HG02588 (cell line): Measurements from ENCODE around the gene DMTF1.
"Not testable (repeated sequence)": the region's sequence is repeated elsewhere in the genome, so short reads cannot be mapped to it uniquely, and the experiment has no call there.

Experiments
- ATAC-seq: cut with Tn5 transposase; IDR thresholded peaks from one replicate; pipeline ENCODE4 v1.9.1; 2021; ENCODE audit warnings: mild to moderate bottlenecking, moderate library complexity; ENCODE audit not compliant: unreplicated experiment

Gene DMTF1

GRCh38 chr7:87220734-87221215 lies 68.5 kb downstream of the DMTF1 start:
- no peak for ATAC-seq

GRCh38 chr7:87223666-87224065 lies 71.4 kb downstream of the DMTF1 start:
- ATAC-seq, result no peak

- no peak for ATAC-seq
These were observed 73.4 kb downstream of the DMTF1 start for GRCh38 chr7:87225696-87226095.

GRCh38 chr7:87226495-87226894 lies 74.2 kb downstream of the DMTF1 start:
- ATAC-seq, result no peak

GRCh38 chr7:87231258-87231657 lies 79.0 kb downstream of the DMTF1 start:
- ATAC-seq, result no peak

- no peak for ATAC-seq
These were observed 79.5 kb downstream of the DMTF1 start for GRCh38 chr7:87231711-87232110.

- ATAC-seq, result no peak
These were observed 82.7 kb downstream of the DMTF1 start for GRCh38 chr7:87234949-87235348.

GRCh38 chr7:87238464-87239051 lies 86.3 kb downstream of the DMTF1 start:
- ATAC-seq, result not testable (repeated sequence)

- not testable (repeated sequence) for ATAC-seq
These were observed 93.4 kb downstream of the DMTF1 start for GRCh38 chr7:87245671-87246070.
